HepG2 (cell line): ENCODE results near the gene HECTD4.

Experiments used
- ZNF24 ChIP-seq: fragments of 450-650 bp; IDR thresholded peaks from 2 replicates; pipeline ENCODE4 v1.6.1; 2017; ENCODE audit warnings: antibody characterized with exemption, mild to moderate bottlenecking
- ZNF282 ChIP-seq: fragments of 450-650 bp; IDR thresholded peaks from 2 replicates; pipeline ENCODE4 v1.6.1; 2018; ENCODE audit not compliant: partially characterized antibody

GRCh38 chr12:112420740-112421139, 38.5 kb upstream of the HECTD4 start:
- TF ChIP-seq ZNF24 (no peak), ZNF282 (no peak)
